Ecto neural progenitor cell (in vitro differentiated cells): ENCODE data around the gene ZCWPW1.
"Not testable (repeated sequence)": the region's sequence is repeated elsewhere in the genome, so short reads cannot be mapped to it uniquely, and the experiment has no call there.

Experiments
- DNase-seq: peaks from one replicate; pipeline ENCODE4 v3.0.0-alpha.2; 2018; ENCODE audit warnings: low spot score

ZCWPW1 gene

DNA sequence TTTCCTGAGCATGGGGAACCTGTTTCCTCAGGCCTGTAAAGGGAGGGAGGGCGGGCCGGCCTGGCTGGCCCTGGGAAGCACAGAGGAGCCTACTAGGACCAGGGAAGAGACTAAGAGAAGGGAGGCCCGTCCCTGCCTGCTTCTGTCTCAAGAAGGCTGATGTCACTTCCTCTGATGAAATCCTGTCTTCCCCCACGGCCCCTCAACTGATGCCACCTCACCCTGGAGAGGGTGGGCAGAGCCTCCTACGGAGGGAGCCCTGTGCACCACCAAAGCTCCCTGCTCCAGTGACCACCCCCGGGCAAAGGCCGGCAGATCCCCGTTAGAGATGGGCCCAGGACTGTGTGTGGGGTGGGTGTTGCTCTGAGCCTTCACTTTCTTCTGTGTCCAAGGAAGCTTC, 56.2 kb downstream of the ZCWPW1 start:
- no peak for DNase-seq

DNA sequence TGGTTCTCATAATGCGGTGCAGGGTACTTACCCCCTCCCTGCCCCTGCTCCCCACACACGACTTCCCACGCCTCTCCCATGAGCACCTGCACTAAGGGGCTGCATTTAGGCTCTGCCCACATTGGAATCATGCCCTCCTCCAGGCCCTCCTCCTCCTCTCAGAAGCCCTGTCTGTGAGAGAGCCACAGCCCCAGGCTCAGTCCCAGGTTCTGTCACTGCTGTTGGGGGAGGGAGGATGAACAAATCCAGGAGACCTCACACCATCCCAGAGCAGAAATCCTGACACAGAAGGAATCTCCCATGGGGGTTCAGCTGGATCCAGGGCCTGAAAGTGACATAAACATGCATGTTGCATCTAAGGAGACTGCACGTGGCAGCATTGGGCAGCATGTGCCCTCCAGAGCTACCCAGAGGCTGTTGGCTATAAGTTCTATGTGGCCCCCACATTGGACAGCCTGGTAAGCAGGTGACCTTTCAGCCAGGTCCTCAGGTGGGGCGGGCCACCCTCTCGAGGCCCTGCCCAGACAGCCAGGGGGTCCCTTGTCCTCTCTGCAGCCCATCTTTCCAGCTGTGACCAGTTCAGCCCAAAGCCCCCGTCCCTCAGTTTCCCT, 56.8 kb downstream of the ZCWPW1 start:
- DNase-seq: no peak

GRCh38 chr7:100370746-100371145, 57.8 kb downstream of the ZCWPW1 start:
- no peak for DNase-seq

GRCh38 chr7:100370303-100370702, 58.2 kb downstream of the ZCWPW1 start:
- no peak for DNase-seq

DNA sequence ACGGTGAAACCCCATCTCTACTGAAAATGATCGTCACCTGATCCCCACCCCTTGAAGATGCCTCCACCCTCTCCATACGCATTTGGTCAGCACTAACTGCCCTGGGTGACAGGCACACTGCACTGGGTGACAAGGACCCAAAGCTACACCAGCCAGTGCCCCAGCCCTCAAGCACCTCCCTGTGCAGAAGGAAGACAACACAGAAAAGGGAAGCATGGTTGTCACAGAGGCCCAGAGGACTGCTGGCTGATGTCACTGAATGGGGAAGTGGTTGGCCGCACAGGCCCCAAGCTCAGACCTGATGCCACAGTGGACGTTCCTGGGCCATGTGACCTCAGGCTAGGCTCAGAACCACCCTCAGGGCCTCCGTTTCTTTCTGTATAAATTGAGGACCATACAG, 59.4 kb downstream of the ZCWPW1 start:
- DNase-seq: no peak

DNA sequence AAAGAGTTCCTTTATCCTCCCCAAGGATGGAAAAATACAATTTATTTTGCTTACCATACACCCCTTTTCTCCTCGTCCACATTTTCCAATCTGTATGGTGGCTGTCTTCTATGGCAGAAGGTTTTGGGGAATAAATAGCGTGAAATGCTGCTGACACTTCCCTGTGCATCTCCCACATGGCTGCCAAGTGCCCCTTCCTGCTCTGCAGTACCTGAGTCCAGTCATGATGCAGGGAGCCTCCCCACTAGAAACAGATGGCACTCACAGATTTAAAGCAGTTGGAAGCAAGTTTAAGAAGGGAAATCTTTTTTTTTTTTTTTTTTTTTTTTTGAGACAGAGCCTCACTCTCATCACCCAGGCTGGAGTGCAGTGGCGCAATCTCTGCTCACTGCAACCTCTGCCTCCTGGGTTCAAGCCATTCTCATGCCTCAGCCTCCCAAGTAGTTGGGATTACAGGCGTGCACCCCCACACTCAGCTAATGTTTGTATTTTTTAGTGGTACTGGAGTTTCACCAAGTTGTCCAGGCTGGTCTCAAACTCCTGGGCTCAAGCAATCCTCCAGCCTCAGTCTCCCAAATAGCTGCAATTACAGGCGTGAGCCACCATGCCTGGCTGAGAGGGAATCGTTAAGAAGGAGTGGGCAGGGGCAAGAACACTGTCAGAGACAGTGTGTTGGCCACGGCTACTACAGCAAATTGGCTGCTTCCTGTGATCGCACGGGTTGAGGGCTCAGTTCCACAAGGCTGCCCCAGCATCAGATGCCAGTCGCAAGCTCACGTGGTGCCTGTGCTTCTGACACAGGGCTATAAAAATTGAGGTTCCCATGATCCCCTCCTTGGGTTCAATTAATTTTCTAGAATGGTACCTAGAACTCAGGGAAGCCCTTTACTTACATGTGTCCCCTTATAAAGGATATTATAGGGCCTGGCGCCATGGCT, 60.6 kb downstream of the ZCWPW1 start:
- no peak for DNase-seq

- no peak for DNase-seq
These were observed 61.3 kb downstream of the ZCWPW1 start for GRCh38 chr7:100367251-100367620.

- DNase-seq: no peak
These were observed 61.9 kb downstream of the ZCWPW1 start for GRCh38 chr7:100366411-100367250.

DNA sequence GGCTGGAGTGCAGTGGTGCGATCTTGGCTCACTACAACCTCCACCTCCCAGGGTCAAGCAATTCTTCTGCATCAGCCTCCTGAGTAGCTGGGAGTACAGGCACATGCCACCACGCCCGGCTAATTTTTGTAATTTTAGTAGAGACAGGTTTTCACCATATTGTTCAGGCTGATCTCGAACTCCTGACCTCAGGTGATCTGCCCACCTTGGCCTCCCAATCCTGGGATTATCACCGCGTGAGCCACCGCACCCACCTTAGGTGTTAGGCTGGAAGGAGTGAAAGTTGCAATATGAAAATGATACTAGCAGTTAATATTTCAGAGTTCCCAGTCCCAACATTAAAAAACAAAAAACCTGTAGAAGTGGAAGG, 62.5 kb downstream of the ZCWPW1 start:
- not testable (repeated sequence) for DNase-seq

GRCh38 chr7:100364480-100364879, 64.0 kb downstream of the ZCWPW1 start:
- no peak for DNase-seq

GRCh38 chr7:100363797-100364196, 64.7 kb downstream of the ZCWPW1 start:
- DNase-seq: not testable (repeated sequence)

GRCh38 chr7:100363098-100363497, 65.4 kb downstream of the ZCWPW1 start:
- no peak for DNase-seq

DNA sequence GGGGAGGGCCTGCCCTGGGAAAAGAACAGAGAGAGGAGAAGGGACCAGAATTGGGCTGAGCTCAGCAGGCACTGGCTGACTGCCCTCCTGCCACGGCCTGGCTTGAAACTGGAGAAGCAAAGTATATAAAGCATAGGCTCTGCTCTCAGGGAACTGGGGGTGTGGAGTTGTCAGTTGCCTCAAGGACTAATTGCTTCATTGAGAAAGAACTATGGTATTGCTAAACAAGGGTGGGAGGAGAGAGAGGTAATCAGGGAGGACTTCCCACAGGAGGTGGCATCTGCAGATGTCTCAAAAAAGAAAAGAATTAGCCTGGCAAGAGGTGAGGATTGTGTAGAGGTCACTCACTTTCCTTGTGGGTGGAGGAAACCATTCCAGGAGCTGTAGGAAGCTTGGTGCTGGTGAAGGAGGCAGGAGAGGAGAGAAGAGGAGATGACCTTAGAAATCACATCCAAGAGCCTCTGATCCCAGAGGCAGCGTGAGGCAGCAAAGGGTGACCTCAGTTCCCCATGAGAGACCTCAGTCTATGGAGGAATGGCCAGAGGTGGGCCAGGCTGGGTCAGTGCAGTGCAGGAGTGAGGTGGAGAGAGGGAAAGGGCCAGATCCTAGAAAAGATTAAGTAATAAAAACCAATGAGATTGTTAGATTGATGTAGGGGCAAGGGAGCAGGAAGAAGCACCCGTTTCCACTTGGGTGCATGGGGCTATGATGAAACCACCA, 68.2 kb downstream of the ZCWPW1 start:
- DNase-seq: no peak

GRCh38 chr7:100358857-100359212, 69.7 kb downstream of the ZCWPW1 start:
- DNase-seq: no peak

DNA sequence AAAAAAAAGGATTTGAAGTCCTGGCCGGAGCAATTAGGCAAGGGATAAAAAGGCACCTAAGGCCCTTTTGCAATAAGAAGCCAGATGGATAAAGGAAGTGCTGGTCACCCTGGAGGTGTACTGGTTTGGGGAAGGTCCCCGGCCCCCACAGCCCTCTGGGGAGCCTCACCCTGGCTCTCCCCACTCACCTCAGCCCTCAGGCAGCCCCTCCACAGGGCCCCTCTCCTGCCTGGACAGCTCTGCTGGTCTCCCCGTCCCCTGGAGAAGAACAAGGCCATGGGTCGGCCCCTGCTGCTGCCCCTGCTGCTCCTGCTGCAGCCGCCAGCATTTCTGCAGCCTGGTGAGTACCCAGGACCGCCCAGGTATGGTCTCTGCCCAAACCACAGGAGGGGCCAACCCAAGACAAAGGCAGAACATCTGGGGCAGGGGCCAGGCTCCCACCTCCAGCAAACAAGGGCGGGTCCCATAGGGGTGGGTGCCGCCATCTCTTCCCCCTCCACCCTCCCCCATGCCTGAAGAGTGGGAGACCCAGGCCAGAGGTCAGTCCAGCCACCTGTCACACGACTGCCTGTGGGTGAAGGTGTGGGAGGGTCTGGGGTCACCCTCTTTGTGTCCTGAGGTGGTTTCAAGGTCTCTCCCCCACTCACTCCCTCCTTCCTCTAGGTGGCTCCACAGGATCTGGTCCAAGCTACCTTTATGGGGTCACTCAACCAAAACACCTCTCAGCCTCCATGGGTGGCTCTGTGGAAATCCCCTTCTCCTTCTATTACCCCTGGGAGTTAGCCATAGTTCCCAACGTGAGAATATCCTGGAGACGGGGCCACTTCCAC, 70.3 kb downstream of the ZCWPW1 start, which contains the start of gene PILRB:
PILRB (plus strand) TSS at position 91 of the 830 bp plus-strand sequence; CDS start at position 277, 186 bp downstream.
- no peak for DNase-seq

GRCh38 chr7:100357131-100357561, 71.4 kb downstream of the ZCWPW1 start:
- no peak for DNase-seq

DNA sequence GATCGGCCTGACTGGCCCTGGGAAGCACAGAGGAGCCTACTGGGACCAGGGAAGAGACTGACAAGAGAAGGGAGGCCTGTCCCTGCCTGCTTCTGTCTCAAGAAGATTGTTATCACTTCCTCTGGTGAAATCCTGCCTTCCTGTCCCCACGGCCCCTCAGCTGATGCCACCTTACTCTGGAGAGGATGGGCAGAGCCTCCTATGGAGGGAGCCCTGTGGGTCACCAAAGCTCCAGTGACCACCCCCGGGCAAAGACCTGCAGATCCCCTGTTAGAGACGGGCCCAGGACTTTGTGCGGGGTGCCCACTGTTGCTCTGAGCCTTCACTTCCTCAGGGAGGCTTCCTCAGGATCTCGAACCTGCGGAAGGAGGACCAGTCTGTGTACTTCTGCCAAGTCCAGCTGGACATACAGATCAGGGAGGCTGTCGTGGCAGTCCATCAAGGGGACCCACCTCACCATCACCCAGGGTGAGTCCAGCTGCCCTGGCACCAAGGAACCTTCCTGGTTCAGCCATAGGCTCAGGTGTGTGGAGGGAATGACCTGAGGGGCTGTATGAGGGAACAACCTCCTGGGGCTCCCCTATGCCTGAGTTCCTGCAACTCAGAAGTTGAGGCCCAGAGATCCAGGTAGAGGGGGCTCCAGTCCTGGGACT, 72.0 kb downstream of the ZCWPW1 start:
- DNase-seq: no peak

- no peak for DNase-seq
These were observed 74.7 kb downstream of the ZCWPW1 start for GRCh38 chr7:100353685-100354330.

DNA sequence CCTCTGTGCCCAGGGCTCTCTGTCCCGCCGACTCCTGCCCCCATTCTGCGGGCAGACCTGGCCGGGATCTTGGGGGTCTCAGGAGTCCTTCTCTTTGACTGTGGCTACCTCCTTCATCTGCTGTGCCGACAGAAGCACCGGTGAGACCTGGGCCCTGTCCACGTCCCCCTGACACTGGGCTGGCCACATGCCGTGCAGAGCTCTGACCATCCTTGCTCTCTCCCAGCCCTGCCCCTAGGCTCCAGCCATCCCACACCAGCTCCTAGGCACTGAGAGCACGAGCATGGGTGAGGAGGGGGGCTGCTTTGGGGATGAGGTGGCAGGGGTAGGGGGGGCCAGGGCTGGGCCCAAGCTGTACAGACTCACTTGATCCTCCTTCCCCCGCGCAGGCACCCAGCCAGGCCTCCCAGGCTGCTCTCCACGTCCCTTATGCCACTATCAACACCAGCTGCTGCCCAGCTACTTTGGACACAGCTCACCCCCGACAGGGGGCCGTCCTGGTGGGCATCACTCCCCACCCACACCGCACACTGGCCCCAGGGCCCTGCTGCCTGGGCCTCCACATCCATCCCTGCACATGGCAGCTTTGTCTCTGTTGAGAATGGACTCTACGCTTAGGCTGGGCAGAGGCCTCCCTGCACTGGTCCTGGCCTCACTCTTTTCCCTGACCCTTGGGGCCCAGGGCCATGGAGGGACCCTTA, 75.4 kb downstream of the ZCWPW1 start:
- no peak for DNase-seq
